Measurements from ENCODE around the gene SLC11A1. TPM values are rescaled to one million over a fixed set of nuclear protein-coding genes. Genes with fewer than 3 reads are reported as not detected.

Gene SLC11A1
- total RNA-seq, 2 experiments from 2014 or later = 0.13 to 0.23 TPM

- H3K9me3 Mint-ChIP-seq = no peaks in the 10 kb centered on the region
- no peak overlapping the region for H3K27ac Mint-ChIP-seq
- DNase-seq (no peak), ATAC-seq (no peak)
- CTCF ChIA-PET = no interaction called here
- no peaks in the 10 kb centered on the region for H3K36me3 Mint-ChIP-seq (ENCODE audit: low read depth)
- no peaks in the 10 kb centered on the region for H3K4me1 Mint-ChIP-seq (ENCODE audit: low read depth)
- POLR2A ChIA-PET = no interaction called here
- H3K27me3 Mint-ChIP-seq = no peaks in the 10 kb centered on the region
- intact Hi-C loops (cut with micrococcal nuclease) = no loop called here
- no peak for TF ChIP-seq CTCF (IDR thresholded peaks at IDR 0.05)
- no peak overlapping the region for H3K4me3 Mint-ChIP-seq
Observed at GRCh38 chr2:218423584-218423983, 41.5 kb downstream of the SLC11A1 start.

DNA sequence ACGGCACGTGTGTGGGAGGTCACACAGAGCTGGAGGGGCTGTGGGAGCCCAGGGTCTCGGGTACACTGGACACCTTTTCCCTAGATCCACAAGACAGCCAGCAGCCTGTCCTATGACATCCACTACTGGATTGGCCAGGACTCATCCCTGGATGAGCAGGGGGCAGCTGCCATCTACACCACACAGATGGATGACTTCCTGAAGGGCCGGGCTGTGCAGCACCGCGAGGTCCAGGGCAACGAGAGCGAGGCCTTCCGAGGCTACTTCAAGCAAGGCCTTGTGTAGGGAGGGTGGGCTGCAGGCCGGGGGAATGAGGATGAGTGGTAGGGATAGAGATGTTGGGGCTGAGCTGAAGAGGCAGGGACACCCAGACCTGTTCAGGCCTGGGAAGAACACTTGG, 43.5 kb downstream of the SLC11A1 start:
- no peaks in the 10 kb centered on the region for H3K27me3 Mint-ChIP-seq
- no peak for TF ChIP-seq CTCF (IDR thresholded peaks at IDR 0.05)
- no peak overlapping the region for H3K27ac Mint-ChIP-seq
- H3K9me3 Mint-ChIP-seq = no peaks in the 10 kb centered on the region
- intact Hi-C loops (cut with micrococcal nuclease) = no loop called here
- no peak for ATAC-seq
- no peak for DNase-seq
- H3K4me1 Mint-ChIP-seq (ENCODE audit: low read depth) = no peaks in the 10 kb centered on the region
- no peak overlapping the region for H3K4me3 Mint-ChIP-seq
- H3K36me3 Mint-ChIP-seq (ENCODE audit: low read depth) = no peaks in the 10 kb centered on the region
- ChIA-PET POLR2A (interaction anchor here (0.7 kb wide), 2 partner anchors 44 to 48 kb away, joined by 3 to 4 read pairs; no protein-coding TSS in a partner anchor), CTCF (no interaction called here)

GRCh38 chr2:218427741-218428140, 45.7 kb downstream of the SLC11A1 start:
- intact Hi-C loops (cut with micrococcal nuclease) = no loop called here
- H3K27me3 Mint-ChIP-seq = no peaks in the 10 kb centered on the region
- H3K4me1 Mint-ChIP-seq (ENCODE audit: low read depth) = no peaks in the 10 kb centered on the region
- ChIA-PET CTCF (interaction anchor here (1.3 kb wide), 1 partner anchor 156 kb away, joined by 4 read pairs; no protein-coding TSS in a partner anchor), POLR2A (no interaction called here)
- H3K27ac Mint-ChIP-seq = no peak overlapping the region
- ATAC-seq = no peak
- no peak for TF ChIP-seq CTCF (IDR thresholded peaks at IDR 0.05)
- H3K4me3 Mint-ChIP-seq = no peak overlapping the region
- DNase-seq = no peak
- no peaks in the 10 kb centered on the region for H3K36me3 Mint-ChIP-seq (ENCODE audit: low read depth)
- no peaks in the 10 kb centered on the region for H3K9me3 Mint-ChIP-seq

DNA sequence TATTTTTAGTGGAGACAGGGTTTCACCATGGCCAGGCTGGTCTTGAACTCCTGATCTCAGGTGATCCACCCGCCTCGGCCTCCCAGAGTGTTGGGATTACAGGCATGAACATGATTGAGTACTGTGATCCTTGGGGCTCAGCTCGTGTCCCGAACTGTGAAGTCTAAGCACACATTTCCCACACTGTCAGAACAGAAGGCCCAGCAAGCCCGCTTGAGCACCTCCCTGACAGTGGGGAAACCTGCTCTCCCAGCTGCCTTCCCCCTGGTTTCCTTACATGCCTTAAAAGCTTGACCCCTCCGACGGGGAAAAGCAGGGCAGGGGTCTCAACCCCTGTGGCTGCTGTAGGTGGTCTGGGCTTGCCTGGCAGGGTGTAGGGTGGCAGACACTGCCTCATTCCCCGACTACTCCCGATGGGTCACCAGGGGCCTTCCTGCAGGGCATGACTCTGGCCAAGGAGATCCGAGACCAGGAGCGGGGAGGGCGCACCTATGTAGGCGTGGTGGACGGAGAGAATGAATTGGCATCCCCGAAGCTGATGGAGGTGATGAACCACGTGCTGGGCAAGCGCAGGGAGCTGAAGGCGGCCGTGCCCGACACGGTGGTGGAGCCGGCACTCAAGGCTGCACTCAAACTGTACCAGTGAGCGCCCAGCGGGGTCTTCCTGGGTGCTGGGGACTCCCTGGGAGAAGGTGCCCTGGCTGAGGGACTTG, 46.9 kb downstream of the SLC11A1 start:
- intact Hi-C loops (cut with micrococcal nuclease) = no loop called here
- H3K9me3 Mint-ChIP-seq = no peaks in the 10 kb centered on the region
- no peaks in the 10 kb centered on the region for H3K4me1 Mint-ChIP-seq (ENCODE audit: low read depth)
- H3K27ac Mint-ChIP-seq = no peak overlapping the region
- DNase-seq = no peak
- no peaks in the 10 kb centered on the region for H3K36me3 Mint-ChIP-seq (ENCODE audit: low read depth)
- TF ChIP-seq CTCF (IDR thresholded peaks at IDR 0.05) = no peak
- ChIA-PET POLR2A (no interaction called here), CTCF (no interaction called here)
- no peaks in the 10 kb centered on the region for H3K27me3 Mint-ChIP-seq
- no peak overlapping the region for H3K4me3 Mint-ChIP-seq
- ATAC-seq = no peak

DNA sequence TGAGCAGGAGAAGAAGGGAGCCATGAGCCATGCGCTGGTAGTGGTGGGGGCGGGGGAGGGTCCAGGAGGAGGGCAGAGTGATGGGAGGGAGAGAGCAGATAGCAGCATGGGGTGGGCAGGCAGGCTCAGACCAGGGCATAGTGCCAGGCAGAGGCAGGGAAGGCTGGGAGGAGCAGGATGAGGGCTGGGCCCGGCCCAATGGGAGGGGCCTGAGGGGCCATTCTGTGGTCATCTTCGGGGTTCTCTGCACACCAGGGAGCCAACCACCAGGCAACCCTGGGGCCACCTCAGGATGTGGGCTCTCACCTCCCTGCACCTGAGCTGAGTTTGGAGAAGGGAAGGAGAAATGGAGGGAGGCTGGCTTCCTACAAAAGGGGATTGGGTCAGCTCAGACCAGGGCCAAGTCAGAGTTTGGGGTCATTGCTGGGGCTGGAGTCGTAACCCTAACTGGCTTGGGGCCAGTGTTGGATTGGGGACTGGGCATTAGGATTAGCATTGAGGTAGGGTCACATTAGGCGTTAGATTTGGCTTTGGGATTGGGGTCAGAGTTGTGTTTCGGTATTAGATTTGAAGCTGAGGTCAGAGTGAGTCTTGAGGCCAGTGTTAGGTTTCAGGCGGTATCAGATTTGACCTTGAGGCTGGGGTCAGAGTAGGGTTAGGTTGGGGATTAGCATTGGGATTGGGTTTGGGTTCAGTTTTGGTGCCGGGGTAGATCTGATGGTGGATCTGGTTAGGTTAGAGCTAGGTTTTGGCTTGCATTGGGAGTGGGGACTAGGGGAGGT, 48.0 kb downstream of the SLC11A1 start:
- ChIA-PET CTCF (interaction anchor here (1.1 to 1.4 kb wide), 3 partner anchors 9 to 468 kb away, joined by 3 to 4 read pairs (median 3); no protein-coding TSS in a partner anchor), POLR2A (no interaction called here)
- H3K36me3 Mint-ChIP-seq (ENCODE audit: low read depth) = no peaks in the 10 kb centered on the region
- no peaks in the 10 kb centered on the region for H3K27me3 Mint-ChIP-seq
- no peaks in the 10 kb centered on the region for H3K9me3 Mint-ChIP-seq
- ATAC-seq = no peak
- TF ChIP-seq CTCF (IDR thresholded peaks at IDR 0.05) = no peak
- no peaks in the 10 kb centered on the region for H3K4me1 Mint-ChIP-seq (ENCODE audit: low read depth)
- DNase-seq = no peak
- intact Hi-C loops (cut with micrococcal nuclease) = no loop called here
- no peak overlapping the region for H3K4me3 Mint-ChIP-seq
- H3K27ac Mint-ChIP-seq = no peak overlapping the region

Data from activated CD8-positive, alpha-beta T cell treated with anti-CD3 and anti-CD28 coated beads for 36 hours (primary cell).